HG03060 (cell line): ENCODE results near the gene LRRTM4.

Experiments
- ATAC-seq: cut with Tn5 transposase; IDR thresholded peaks from one replicate; pipeline ENCODE4 v1.9.1; 2021; ENCODE audit warnings: low read depth, moderate number of reproducible peaks; ENCODE audit not compliant: unreplicated experiment

Gene LRRTM4

DNA sequence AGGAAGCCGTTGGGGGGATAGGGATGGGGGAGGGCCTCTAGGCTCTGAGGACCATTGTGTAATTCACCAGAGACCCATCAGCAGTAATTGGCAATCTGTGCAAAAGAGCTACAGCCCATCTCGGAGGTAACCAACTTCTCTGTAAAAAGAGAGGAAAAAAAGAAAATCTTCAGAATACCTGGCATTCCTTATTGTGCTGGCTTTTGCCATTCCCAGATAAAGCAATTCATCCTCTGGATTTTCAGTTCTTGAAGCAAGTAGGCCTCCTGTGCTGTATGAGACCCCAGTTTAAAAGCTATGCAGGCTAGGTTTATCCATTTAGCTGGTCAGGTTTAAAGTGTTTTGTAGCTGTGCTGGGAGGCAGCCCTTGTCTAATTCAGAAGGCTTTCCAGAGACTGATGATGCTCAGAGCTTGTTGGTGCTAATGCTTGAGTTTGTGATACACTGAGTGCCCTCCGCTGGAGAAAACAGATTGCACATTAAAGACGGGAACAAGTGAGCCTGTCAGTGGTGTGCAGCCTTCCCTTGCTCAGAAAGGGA lies at the start of gene LRRTM4:
Gene LRRTM4, minus strand, starts transcription at position 446 of the 540 bp plus-strand sequence.
- ATAC-seq, result no peak

DNA sequence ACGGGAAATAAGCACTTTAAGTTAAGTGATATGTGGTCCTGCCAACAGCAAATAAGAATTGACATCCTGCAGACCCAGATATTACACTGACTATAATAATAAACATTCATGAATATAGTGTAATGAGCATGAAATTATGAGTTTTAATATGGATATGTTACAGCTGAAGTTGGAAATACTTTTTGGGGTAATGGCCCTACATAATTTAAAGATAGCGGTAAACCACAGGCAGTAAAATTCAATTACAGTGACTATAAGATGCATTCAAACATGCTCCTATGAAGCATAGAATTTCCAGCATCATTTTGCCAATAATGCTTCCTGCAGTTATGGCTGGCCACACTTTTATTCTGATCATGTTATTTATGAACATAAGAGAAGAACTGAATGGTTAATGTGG lies 49.4 kb upstream of the LRRTM4 start:
- no peak for ATAC-seq

GRCh38 chr2:77567723-77568122 lies 45.5 kb upstream of the LRRTM4 start:
- ATAC-seq, result no peak

DNA sequence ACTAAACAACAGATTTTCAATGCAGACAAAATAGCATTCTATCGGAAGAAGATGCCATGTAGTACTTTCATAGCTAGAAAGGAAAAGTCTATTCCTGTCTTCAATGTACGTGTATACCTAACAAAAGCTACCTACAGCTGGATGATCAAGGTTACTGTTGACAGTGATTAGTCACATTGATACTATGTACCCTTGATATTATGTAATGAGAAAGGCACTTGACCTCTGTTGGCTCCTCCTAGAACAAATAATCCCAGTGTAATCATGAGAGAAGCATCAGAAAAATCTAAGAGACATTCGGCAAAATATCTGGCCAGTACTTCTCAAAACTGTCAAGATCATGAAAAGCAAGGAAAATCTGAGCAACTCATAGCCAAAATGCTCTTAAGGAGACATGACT lies 44.4 kb upstream of the LRRTM4 start:
- ATAC-seq, result no peak

GRCh38 chr2:77566131-77566530 lies 44.0 kb upstream of the LRRTM4 start:
- no peak for ATAC-seq

GRCh38 chr2:77552956-77553355 lies 30.8 kb upstream of the LRRTM4 start:
- no peak for ATAC-seq

DNA sequence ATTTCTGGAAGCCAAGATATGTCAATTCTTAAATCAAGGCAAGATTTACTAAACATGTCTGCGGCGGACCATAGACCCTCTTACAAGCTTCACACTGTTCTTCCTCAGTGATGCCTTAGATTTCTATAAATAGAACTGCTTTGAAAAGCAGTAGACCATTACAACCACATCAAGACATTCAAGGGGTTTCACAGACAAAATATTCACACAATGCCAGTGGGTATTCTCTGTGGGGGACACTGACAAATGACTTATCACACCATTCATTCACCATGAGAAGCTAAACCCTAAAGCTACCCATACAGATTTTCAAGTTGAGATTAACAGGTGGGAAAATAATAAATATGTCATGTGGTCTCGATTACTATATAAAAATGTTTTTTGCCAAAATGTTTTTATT lies 15.9 kb upstream of the LRRTM4 start:
- no peak for ATAC-seq

DNA sequence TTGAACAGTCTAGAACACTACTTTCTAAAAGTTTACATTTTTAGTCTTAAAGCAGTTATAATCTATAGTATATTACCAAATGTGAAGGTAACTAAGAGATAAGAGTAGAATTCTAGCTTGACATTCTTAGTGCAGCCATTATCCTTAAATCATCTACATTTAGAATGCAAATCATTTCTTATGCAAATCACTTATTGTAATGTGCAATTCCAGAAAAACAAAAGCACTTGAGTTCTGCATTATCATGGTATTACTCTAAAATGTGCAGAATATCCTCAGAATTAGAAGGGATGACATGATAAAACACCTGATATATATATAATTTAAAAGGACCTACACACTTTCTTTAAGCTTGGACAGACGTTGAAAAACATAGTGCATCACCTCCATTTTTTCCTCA lies 712 bp upstream of the LRRTM4 start:
- no peak for ATAC-seq

DNA sequence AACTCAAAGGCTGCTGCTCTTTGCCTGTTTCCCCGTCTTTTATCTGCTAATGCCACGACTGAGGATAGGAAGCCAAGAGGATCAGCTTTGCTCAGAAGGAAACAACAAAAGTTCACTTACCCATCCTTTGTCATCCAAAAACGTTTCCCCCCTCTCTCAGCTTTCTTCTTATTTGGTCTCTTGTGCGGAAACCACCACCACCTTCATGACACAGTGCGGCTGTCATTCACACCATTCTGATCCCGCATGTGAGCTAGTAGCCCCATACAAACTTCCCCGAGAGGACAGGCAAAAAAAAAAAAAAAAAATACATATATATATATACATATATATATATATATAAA lies 656 bp downstream of the LRRTM4 start:
- ATAC-seq, result no peak

GRCh38 chr2:77520641-77521547 lies 1.3 kb downstream of the LRRTM4 start:
- ATAC-seq, result no peak

GRCh38 chr2:77519888-77520506 lies 2.2 kb downstream of the LRRTM4 start:
- no peak for ATAC-seq

- no peak for ATAC-seq
Measured at GRCh38 chr2:77519164-77519887, 2.9 kb downstream of the LRRTM4 start.

GRCh38 chr2:77518311-77518710 lies 3.9 kb downstream of the LRRTM4 start:
- no peak for ATAC-seq

DNA sequence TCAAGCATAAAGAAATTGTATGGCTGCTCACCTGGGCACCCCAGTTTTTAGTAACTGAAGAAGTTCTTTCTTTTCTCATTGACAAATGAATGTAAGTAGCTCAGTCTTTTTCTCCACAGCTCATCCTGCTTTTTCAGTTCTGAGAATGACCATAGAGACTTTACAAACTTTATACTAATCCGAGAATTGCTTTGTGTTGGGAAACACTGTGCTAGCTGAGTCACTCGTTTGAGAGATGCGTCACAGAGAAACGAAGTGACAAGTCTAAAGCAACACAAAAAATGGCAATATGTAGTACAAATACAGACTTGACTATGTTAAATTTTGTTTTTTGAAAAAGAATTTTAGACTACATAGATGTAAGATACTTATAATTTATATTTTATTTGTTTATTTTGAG lies 9.0 kb downstream of the LRRTM4 start:
- ATAC-seq, result no peak

DNA sequence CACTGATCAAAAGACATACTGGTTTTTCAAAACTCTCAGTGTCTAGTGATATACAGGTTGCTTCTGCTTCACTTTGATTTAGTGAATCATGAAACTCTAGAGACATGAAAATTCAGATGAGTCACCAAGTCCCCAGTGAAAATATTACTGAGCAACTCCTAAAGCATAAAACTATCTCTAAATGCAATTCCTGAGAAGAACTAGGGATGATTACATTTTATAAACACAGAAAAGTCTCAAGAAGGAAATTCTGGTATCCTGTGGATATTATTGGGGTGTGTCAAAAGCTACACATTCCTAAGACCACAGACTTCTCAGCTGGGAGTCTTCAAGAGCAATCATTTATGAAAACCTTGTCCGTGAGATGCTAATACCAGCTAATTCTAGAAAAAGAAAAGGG lies 9.7 kb downstream of the LRRTM4 start:
- ATAC-seq, result no peak

DNA sequence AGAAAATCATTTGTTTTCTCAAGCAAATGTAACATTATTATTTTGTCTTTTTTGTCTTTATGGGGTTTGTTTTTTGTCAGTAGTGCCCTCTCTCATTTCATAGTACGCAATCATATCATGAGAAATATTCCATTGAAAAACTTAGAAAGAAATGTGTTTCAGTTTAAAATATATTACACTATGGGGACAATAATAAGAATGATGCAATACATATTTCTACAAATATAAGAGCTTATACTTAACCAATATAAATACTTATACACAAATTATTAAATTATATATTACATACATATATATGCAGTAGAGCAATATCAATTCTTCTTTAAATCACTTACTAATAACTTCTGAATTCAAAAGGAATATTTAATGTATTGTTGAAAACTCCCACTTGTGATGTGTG lies 13.7 kb downstream of the LRRTM4 start:
- ATAC-seq, result no peak

- no peak for ATAC-seq
Measured at GRCh38 chr2:77507657-77508056, 14.5 kb downstream of the LRRTM4 start.

- no peak for ATAC-seq
Measured at GRCh38 chr2:77488141-77488540, 34.0 kb downstream of the LRRTM4 start.

- ATAC-seq, result no peak
Measured at GRCh38 chr2:77487074-77487803, 34.9 kb downstream of the LRRTM4 start.

GRCh38 chr2:77484026-77484425 lies 38.1 kb downstream of the LRRTM4 start:
- no peak for ATAC-seq

- ATAC-seq, result no peak
Measured at GRCh38 chr2:77479895-77480294, 42.3 kb downstream of the LRRTM4 start.
